T-helper 2 cell treated with Interferon-gamma antibody and Interleukin-4, amounts not matched to agents 5 μg/mL and 100 μg/mL, for 36 hours (primary cell): ENCODE data around the gene FTO.

Source experiments
- DNase-seq: peaks from one replicate; pipeline ENCODE4 v3.0.0; 2021; ENCODE audit warnings: low spot score
- H3K27ac Mint-ChIP-seq: one replicate; pipeline ENCODE4 v1.8.0; 2021; ENCODE audit warnings: mild to moderate bottlenecking, mixed read lengths
- H3K27me3 Mint-ChIP-seq: one replicate; pipeline ENCODE4 v1.8.0; 2021; ENCODE audit warnings: low read depth, mixed read lengths
- H3K36me3 Mint-ChIP-seq: one replicate; pipeline ENCODE4 v1.8.0; 2021; ENCODE audit warnings: low read depth, mixed read lengths
- H3K4me1 Mint-ChIP-seq: one replicate; pipeline ENCODE4 v1.8.0; 2021; ENCODE audit warnings: low read depth, mixed read lengths
- H3K4me3 Mint-ChIP-seq: one replicate; pipeline ENCODE4 v1.8.0; 2022; ENCODE audit warnings: mild to moderate bottlenecking, moderate library complexity, mixed read lengths
- H3K9me3 Mint-ChIP-seq: one replicate; pipeline ENCODE4 v1.8.0; 2021; ENCODE audit warnings: mixed read lengths

The FTO gene

DNA sequence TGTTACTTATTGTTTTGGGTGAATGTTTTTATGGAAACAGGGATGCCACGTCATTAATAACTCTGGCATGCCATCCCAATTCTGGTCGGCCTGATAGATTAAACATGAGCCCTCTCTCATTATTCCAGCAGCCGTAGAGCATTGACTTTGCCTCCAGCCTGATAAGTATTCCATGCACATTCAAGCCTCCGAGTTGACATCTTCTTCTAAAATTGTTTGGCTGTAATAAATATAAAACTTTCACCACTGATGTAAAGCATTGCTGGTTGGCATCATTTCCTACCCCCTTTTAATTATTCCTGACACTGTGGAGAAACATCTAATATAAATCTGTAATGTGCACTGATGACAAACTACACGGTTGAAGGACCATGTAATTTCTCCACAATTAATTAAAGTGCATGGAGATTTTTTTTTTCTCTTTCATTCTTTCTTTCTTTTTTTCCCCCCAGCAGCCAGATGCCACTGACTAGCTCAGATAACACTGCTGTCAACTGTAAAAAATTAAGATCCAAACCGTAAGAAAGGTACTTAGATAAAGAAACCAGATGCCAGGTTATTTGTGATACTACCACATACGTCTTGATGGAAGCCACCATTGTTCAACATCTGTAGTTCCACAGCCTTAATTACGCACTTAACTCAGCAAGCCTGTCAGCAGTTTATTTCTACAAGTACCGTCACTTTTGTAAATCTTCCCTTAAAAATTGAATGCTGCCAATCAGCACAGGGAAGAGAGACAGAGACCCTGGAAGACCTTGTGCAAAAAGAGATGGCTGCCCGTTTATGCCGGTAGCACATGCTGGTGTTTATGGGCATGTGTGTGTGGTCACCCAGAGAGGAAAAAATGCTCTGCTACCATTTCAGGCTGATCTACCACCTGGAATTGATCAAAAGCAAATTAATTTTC is 344.9 kb downstream of the FTO start:
- Mint-ChIP-seq H3K36me3 (no peaks in the 10 kb centered on the region), H3K9me3 (no peaks in the 10 kb centered on the region), H3K4me1 (peaks cover 9% of the 10 kb centered on the region), H3K27ac (no peak overlapping the region), H3K27me3 (no peaks in the 10 kb centered on the region), H3K4me3 (no peak overlapping the region)
- no peak for DNase-seq

DNA sequence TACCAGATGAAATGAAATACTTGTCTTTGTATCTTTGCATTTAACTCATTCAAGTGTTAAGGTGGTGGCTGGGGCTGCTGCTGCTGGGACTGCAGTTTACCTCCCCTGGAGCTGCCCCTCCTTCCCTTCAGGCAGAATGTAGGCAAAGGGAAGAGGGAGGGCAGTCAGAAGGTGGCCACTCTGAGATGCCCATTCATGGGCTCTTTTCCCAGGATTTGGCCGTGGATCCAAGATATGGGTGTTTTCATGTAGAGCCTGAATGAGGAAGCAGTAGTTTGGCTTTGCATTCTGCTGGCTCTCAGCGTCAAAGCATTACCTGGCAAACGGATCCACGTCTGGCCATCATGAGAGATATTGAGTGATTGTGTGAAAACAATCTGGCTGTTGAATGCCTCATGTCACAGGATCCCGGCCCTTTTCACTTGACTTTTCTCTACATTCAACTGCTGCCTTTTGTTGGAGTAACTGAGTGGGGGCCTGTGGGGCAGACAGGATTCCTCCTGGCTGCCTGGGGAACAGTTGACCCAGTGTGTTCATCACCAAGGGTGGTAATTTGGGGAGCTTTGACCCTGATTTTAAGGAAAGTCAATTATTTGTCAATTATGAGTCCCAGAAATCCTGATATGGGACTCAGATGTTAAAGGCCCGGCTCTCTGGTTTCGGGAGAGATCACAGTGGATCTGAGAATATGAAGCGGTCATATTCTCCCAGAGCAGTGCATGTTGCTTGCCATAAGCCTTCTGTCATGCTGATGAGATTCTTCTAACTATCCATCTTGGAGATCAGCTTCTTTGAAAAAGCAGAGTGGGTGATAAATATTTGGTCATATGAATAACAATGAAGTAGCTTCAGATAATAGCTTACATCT is 345.9 kb downstream of the FTO start:
- H3K27me3 Mint-ChIP-seq: no peaks in the 10 kb centered on the region
- no peak overlapping the region for H3K27ac Mint-ChIP-seq

DNA sequence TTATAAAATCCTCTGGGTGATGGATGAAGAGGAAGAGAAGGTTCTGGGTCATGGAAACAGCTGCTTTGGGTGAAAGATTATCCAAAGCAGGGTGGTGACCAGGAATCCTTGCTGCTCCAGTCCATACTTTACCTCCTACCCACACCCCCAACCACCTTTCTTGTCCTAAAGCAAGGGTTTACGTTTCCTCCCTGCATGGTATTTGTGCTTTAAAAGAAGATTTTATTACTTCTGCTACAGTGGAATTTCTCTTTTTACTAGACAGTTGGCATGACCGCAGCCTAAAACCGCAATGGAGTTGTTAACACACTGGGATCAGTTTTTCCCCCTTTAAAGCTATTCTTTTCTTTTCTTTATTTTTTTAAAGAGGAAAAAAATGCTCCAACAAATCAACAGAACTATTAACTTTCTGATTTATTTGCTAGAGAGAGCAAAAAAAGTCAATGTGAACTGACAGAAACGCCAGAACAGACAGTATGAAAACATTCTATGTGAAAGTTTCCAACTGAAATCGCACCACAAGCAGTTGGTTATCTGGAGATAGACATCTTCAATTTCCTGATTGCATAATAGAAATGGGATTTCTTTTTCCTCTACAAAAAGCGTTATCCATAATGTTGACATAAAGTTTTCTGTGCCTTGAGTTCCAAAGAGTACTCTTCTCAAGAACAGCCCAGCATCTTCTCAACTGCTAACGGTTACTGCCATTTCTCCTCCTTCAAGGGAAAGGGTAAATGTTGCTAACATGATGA is 346.7 kb downstream of the FTO start:
- H3K4me1 Mint-ChIP-seq: peaks cover 9% of the 10 kb centered on the region
- no peaks in the 10 kb centered on the region for H3K9me3 Mint-ChIP-seq
- H3K27me3 Mint-ChIP-seq: no peaks in the 10 kb centered on the region
- DNase-seq: no peak
- no peak overlapping the region for H3K4me3 Mint-ChIP-seq
- H3K36me3 Mint-ChIP-seq: no peaks in the 10 kb centered on the region
- H3K27ac Mint-ChIP-seq: no peak overlapping the region

More for the DNA sequence above, 345.9 kb downstream of the FTO start:
- DNase-seq: no peak
- Mint-ChIP-seq H3K4me1 (peaks cover 9% of the 10 kb centered on the region), H3K4me3 (no peak overlapping the region), H3K9me3 (no peaks in the 10 kb centered on the region), H3K36me3 (no peaks in the 10 kb centered on the region)

DNA sequence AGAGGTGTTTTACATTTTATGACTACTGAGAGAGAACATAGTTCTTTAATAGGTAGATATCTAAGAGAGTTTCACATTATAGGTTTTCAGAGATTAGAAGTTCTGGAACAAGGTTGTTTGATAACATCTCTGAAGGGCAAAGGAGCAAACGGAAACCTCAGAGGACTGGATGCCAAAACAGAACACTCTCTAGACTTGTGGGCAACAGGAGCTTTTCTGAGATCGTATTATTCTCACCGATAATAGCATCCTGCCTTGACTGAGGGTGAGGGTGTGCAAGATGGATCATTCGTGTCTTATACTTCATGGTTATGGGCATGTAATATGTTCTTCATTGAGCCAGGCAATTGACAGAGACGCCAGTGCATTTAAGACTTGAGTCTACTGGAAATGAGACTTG is 347.9 kb downstream of the FTO start:
- H3K4me3 Mint-ChIP-seq: no peak overlapping the region
- peaks cover 9% of the 10 kb centered on the region for H3K4me1 Mint-ChIP-seq
- no peaks in the 10 kb centered on the region for H3K9me3 Mint-ChIP-seq
- DNase-seq: no peak
- no peaks in the 10 kb centered on the region for H3K27me3 Mint-ChIP-seq
- no peak overlapping the region for H3K27ac Mint-ChIP-seq
- no peaks in the 10 kb centered on the region for H3K36me3 Mint-ChIP-seq

DNA sequence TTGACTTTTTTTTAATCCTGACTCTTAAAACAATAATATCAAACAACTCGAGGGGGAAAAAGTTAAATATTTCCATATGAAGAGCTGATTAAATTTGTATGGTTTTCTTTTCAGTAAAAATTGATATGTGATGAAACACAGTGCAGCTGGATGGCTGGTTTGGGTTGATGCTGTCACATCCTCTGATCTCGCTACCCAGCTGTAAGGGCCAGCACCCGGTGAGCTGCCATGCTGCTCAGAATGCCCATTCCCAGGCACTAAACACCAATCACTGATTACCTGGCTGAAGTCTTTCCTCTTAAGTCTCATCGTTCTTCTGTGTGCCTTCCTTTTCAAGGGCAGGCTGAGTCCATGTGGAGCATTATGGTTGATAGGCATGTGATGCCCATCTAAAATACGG is 348.3 kb downstream of the FTO start:
- Mint-ChIP-seq H3K4me1 (peaks cover 9% of the 10 kb centered on the region), H3K27ac (no peak overlapping the region), H3K27me3 (no peaks in the 10 kb centered on the region), H3K36me3 (no peaks in the 10 kb centered on the region), H3K4me3 (no peak overlapping the region), H3K9me3 (no peaks in the 10 kb centered on the region)
- no peak for DNase-seq

DNA sequence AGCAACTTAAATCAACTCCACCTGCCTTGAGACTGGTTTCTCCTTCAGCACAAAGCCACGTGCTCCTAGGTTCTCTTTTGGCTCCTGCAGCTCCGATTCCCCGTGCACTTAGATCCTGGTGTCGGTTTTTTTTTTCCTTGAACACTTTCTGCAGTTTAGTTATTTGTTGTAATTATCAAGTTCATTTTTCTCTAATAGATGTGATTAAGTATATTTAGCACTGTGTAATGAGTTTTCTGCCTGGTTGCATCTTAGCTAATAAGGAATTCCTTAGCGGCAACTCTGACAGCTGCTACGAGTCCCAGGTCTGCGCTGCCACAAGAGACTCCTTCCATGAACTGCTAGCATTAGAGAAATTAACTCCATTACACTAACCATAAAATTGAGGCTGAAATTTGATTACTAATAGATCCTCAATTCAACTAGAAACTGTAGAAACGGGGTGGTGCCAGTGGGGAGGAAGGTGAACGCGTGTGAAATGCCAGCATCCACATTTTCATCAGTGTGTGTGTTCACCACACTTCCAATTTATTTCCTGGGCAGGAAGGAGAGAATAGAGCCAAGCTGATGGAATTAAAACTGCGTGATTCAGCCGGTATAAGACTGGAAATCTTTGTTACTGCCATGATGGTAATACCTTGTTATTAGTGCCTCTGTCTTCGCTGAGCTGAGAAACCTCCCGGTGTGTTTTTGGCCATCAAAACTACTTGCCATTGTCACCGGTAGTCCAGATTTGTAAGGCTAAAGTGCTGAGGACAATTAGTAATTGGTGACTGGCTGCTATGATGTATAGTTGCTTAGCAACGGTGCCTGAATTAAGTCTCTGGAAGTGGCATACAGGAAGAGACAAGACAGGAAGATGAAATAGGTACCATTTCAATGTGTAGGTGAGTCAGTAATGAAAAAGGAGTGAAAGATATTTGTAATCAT is 350.2 kb downstream of the FTO start:
- no peak for DNase-seq
- H3K36me3 Mint-ChIP-seq: no peaks in the 10 kb centered on the region
- H3K27me3 Mint-ChIP-seq: no peaks in the 10 kb centered on the region
- H3K27ac Mint-ChIP-seq: no peak overlapping the region
- H3K9me3 Mint-ChIP-seq: no peaks in the 10 kb centered on the region
- H3K4me3 Mint-ChIP-seq: no peak overlapping the region
- H3K4me1 Mint-ChIP-seq: peaks cover 9% of the 10 kb centered on the region

DNA sequence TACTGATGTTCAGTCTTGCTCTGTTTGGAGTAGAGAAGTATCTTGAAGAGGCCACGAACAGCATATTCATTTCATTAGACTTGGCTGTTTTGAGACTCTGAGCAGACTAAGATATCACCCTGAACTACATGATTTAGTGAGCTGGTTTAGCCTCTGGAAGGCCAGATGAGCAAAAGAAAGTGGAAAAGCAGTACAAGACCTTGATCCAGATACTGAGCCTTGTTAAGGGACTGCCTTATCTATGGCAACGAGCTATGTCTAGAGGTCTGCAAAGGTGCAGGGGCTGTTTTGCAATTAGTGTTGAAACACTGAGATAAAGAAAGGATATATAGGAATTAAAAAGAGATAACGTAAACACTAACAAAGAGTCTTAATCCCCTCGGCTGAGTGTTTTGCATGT is 351.2 kb downstream of the FTO start:
- Mint-ChIP-seq H3K9me3 (no peaks in the 10 kb centered on the region), H3K36me3 (no peaks in the 10 kb centered on the region), H3K27ac (no peak overlapping the region), H3K4me3 (no peak overlapping the region), H3K27me3 (no peaks in the 10 kb centered on the region), H3K4me1 (peaks cover 7% of the 10 kb centered on the region)
- DNase-seq: no peak

DNA sequence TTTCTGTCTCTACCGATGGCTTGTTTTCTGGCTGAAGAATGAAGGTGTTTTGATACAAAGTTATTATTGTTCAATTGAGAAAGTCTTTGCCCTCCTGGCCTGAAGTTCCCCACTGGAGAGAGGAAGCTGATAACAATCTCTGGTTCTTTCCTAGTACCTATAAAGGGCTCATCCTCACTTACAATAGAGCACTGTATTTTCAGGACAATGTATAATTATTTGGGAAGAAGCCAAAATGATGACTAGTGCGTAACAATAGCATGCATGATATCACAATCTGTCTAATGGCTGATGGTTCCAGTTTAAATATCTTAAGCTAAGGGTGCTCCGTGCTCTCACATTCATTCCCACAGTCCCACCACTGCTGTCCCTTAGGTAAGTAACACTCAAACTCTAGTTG is 351.9 kb downstream of the FTO start:
- Mint-ChIP-seq H3K9me3 (no peaks in the 10 kb centered on the region), H3K27me3 (no peaks in the 10 kb centered on the region), H3K4me1 (peaks cover 5% of the 10 kb centered on the region)

DNA sequence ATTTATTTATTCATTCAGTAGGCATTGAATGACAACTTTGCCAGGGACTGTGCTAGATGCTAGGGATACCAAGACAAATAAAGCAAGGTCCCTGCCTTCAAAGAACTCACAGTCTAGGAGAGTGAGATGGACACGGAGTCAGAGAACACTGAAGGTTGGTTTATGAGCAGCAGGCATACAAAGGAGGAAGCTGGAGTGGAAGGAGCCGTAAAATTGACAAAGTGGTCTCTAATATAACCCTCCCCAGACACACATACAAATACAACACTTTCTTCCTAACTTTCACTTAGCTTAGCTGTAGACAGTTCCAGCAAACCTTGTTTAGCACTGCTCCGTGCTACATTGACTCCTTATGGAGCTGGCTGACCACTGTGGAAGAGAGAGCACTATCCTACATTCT is 353.0 kb downstream of the FTO start:
- H3K4me3 Mint-ChIP-seq: no peak overlapping the region
- H3K36me3 Mint-ChIP-seq: no peaks in the 10 kb centered on the region
- DNase-seq: no peak
- H3K27me3 Mint-ChIP-seq: no peaks in the 10 kb centered on the region
- peaks cover 2% of the 10 kb centered on the region for H3K4me1 Mint-ChIP-seq
- H3K9me3 Mint-ChIP-seq: no peaks in the 10 kb centered on the region
- H3K27ac Mint-ChIP-seq: no peak overlapping the region

More for the DNA sequence above, 351.9 kb downstream of the FTO start:
- Mint-ChIP-seq H3K36me3 (no peaks in the 10 kb centered on the region), H3K27ac (no peak overlapping the region), H3K4me3 (no peak overlapping the region)
- DNase-seq: no peak

DNA sequence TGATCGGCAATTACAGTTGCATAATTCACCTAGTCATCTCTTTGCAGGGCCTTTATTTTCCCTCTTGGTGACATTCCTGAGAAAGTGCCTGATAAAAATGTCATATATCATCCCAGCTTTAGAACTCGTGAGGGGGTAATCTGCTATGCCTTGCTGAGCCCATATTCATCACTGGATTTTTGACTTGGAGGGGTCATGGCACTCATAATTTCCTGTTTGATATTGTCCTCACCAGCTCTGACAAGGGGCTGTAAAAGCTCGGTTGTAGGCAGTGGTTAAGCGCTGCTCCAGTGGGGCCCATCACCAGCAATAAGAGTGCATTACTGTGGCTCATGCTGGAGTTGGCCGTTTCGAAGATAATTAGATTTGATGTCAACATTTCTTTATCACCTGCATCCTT is 355.4 kb downstream of the FTO start:
- no peaks in the 10 kb centered on the region for H3K9me3 Mint-ChIP-seq
- H3K27ac Mint-ChIP-seq: no peak overlapping the region
- DNase-seq: no peak
- no peaks in the 10 kb centered on the region for H3K27me3 Mint-ChIP-seq
- no peaks in the 10 kb centered on the region for H3K4me1 Mint-ChIP-seq
- H3K36me3 Mint-ChIP-seq: no peaks in the 10 kb centered on the region
- H3K4me3 Mint-ChIP-seq: no peak overlapping the region

DNA sequence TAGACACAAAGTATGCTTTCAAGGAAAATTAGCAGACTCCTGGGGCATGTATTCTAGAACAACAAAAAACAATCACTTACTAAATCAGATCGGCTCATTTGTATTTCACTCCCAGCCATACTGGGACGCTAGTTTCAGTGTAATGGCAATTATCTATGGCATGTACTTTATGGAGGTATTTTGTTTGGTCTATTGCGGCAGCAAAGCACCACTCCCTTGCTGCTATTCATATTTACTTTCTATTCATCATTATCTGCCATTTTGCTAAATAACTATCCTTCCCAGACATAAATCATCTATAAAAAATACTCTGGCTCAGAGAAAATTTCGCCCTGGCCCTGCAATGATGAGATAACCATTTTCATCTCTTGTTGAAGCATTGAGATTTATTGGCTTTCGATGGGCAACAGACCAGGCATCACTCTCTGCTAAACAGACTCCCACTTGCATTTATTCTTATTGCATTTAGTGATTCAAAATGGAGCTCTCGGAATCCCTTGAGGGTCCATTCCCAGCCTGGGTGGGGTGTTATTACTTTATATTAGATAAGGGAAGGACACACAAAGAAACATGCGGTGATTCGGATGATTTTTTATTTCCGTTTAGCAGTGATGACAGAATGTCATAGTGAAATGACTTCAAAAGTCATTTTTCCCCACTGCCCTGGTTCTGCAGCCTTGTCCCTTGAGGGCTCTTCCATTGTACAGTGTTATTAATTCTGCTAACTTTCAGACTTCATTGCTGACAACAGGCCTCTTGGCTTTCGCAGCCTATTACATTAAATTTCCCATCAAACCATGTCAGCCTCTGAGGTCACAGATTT is 356.9 kb downstream of the FTO start:
- no peaks in the 10 kb centered on the region for H3K4me1 Mint-ChIP-seq
- H3K27ac Mint-ChIP-seq: no peak overlapping the region
- H3K27me3 Mint-ChIP-seq: no peaks in the 10 kb centered on the region
- H3K36me3 Mint-ChIP-seq: no peaks in the 10 kb centered on the region
- no peak for DNase-seq
- no peak overlapping the region for H3K4me3 Mint-ChIP-seq
- no peaks in the 10 kb centered on the region for H3K9me3 Mint-ChIP-seq

DNA sequence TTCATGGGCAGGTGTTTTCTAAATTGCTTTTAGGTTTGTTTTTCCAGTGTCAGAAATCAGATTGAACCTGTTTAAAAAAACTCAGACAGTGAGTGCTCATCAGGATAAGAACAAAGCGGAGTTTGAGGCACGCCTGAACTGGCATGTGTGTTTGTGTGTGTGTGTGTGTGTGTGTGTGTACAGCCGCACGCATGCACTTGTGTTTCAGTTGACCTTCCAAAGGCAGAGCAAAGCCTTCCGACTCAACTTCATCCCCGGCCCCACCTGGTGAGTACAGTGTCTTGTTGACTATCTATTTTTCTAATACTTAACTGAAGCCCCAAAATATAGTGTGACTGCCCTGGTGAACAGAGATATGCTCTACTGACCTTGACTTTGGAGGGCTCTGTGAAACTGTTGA is 357.5 kb downstream of the FTO start:
- H3K9me3 Mint-ChIP-seq: no peaks in the 10 kb centered on the region
- H3K27me3 Mint-ChIP-seq: no peaks in the 10 kb centered on the region
- H3K27ac Mint-ChIP-seq: no peak overlapping the region
- no peak for DNase-seq
- no peaks in the 10 kb centered on the region for H3K36me3 Mint-ChIP-seq
- no peaks in the 10 kb centered on the region for H3K4me1 Mint-ChIP-seq
- no peak overlapping the region for H3K4me3 Mint-ChIP-seq
